IPS-18c (cell line): ENCODE results near the gene SLC47A2.

Source experiments
- H3K4me3 ChIP-seq: 2 replicates; pipeline ENCODE4 v1.7.0; 2013; ENCODE audit warnings: low read depth, mild to moderate bottlenecking, low read length, moderate library complexity; ENCODE audit not compliant: insufficient read depth
- H3K9me3 ChIP-seq: one replicate; pipeline ENCODE4 v1.6.1; 2013; ENCODE audit warnings: mild to moderate bottlenecking, low read length, moderate library complexity; ENCODE audit not compliant: control insufficient read depth, insufficient read depth

SLC47A2 gene

GRCh38 chr17:19737305-19738072, 21.1 kb upstream of the SLC47A2 start:
- no peak overlapping the region for H3K4me3 ChIP-seq
- no peaks in the 10 kb centered on the region for H3K9me3 ChIP-seq

- H3K4me3 ChIP-seq, result no peak overlapping the region
Observed at GRCh38 chr17:19736071-19736470, 19.7 kb upstream of the SLC47A2 start.

GRCh38 chr17:19733953-19734526, 17.7 kb upstream of the SLC47A2 start:
- Histone ChIP-seq H3K4me3 (no peak overlapping the region), H3K9me3 (no peaks in the 10 kb centered on the region)

More at GRCh38 chr17:19736071-19736470, 19.7 kb upstream of the SLC47A2 start:
- H3K9me3 ChIP-seq, result no peaks in the 10 kb centered on the region

- peaks cover 2% of the 10 kb centered on the region for H3K9me3 ChIP-seq
- no peak overlapping the region for H3K4me3 ChIP-seq
Observed at GRCh38 chr17:19731626-19732025, 15.2 kb upstream of the SLC47A2 start.

- Histone ChIP-seq H3K9me3 (peaks cover 2% of the 10 kb centered on the region), H3K4me3 (no peak overlapping the region)
Observed at GRCh38 chr17:19730843-19731242, 14.5 kb upstream of the SLC47A2 start.

GRCh38 chr17:19729900-19730299, 13.5 kb upstream of the SLC47A2 start:
- H3K9me3 ChIP-seq, result peaks cover 2% of the 10 kb centered on the region
- H3K4me3 ChIP-seq, result no peak overlapping the region

GRCh38 chr17:19728084-19728495, 11.7 kb upstream of the SLC47A2 start:
- Histone ChIP-seq H3K9me3 (peaks cover 2% of the 10 kb centered on the region), H3K4me3 (no peak overlapping the region)

- Histone ChIP-seq H3K9me3 (peaks cover 2% of the 10 kb centered on the region), H3K4me3 (no peak overlapping the region)
Observed at GRCh38 chr17:19727501-19728078, 11.2 kb upstream of the SLC47A2 start.

- Histone ChIP-seq H3K4me3 (no peak overlapping the region), H3K9me3 (peaks cover 2% of the 10 kb centered on the region)
Observed at GRCh38 chr17:19726631-19727376, 10.4 kb upstream of the SLC47A2 start.

GRCh38 chr17:19725486-19725885, 9.1 kb upstream of the SLC47A2 start:
- Histone ChIP-seq H3K4me3 (no peak overlapping the region), H3K9me3 (peaks cover 2% of the 10 kb centered on the region)

- Histone ChIP-seq H3K4me3 (no peak overlapping the region), H3K9me3 (peaks cover 2% of the 10 kb centered on the region)
Observed at GRCh38 chr17:19724501-19725420, 8.4 kb upstream of the SLC47A2 start.

GRCh38 chr17:19723964-19724363, 7.6 kb upstream of the SLC47A2 start:
- no peak overlapping the region for H3K4me3 ChIP-seq
- peaks cover 2% of the 10 kb centered on the region for H3K9me3 ChIP-seq

GRCh38 chr17:19720631-19721426, 4.4 kb upstream of the SLC47A2 start:
- H3K9me3 ChIP-seq, result no peaks in the 10 kb centered on the region
- no peak overlapping the region for H3K4me3 ChIP-seq

GRCh38 chr17:19720210-19720475, 3.8 kb upstream of the SLC47A2 start:
- Histone ChIP-seq H3K9me3 (no peaks in the 10 kb centered on the region), H3K4me3 (no peak overlapping the region)

- Histone ChIP-seq H3K4me3 (no peak overlapping the region), H3K9me3 (no peaks in the 10 kb centered on the region)
Observed at GRCh38 chr17:19719355-19720209, 3.2 kb upstream of the SLC47A2 start.
